Measurements from ENCODE around the gene DUSP22.
"Not testable (repeated sequence)": the region's sequence is repeated elsewhere in the genome, so short reads cannot be mapped to it uniquely, and the experiment has no call there.

Gene DUSP22

DNA sequence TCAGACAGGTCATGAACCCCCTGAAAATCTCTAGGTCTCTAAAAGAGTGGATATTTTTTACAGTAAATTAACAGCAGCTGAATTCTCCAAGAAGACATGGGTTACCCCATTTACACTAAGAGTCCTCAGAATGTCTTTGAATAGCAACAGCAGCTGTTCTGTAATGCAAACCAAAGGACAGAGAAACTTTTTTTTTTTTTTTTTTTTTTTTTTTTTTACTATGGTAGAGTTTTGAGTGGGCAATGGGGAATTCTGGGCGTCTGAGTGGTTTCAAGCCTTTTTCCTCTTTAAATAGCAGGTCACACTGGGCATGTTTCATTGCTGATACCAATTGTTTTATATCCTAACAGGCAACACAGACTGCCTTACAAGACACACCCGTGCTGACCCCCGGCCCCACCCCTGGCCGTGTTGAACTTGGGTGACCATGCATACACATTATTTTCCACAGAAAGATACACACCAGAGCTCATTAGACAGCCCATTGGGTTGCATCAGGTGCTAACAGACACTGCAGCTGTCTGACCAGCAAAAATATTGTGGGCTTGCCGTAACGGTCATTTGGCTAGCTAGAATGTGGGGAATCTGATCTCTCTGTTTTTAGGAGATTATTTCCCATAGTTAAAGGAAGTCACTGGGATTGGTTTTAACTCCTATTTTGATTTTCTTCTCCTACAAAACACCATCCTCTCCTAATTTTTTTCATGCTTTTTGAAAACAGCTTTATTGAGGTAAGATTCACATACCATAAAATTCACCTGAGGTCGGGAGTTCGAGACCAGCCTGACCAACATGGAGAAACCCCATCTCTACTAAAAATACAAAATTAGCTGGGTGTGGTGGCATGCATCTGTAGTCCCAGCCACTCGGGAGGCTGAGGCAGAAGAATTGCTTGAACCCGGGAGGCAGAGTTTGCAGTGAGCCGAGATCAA, 72.6 kb downstream of the DUSP22 start:
- DNase-seq (ENCODE audit: low read depth, low spot score), result no peak

DNA sequence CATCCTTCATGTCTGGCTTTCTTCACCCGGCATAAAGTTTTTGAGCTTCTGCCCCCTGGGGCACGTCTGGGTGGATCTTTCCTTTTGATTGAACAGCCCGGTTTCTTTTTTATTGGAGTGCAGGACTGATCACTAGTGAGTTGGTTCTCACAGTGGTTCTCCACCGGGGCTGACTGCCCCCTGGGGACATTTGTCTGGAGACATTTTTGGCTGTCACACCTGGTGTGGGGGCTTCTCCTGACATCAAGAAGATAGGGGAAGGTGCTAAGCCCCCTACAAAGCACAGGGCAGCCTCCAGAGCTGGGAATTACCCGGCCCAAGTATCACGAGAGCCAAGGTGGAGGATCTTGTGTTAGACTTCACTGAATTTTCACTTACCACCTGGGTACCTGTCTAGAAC, 73.5 kb downstream of the DUSP22 start:
- no peak for DNase-seq (ENCODE audit: low read depth, low spot score)

DNA sequence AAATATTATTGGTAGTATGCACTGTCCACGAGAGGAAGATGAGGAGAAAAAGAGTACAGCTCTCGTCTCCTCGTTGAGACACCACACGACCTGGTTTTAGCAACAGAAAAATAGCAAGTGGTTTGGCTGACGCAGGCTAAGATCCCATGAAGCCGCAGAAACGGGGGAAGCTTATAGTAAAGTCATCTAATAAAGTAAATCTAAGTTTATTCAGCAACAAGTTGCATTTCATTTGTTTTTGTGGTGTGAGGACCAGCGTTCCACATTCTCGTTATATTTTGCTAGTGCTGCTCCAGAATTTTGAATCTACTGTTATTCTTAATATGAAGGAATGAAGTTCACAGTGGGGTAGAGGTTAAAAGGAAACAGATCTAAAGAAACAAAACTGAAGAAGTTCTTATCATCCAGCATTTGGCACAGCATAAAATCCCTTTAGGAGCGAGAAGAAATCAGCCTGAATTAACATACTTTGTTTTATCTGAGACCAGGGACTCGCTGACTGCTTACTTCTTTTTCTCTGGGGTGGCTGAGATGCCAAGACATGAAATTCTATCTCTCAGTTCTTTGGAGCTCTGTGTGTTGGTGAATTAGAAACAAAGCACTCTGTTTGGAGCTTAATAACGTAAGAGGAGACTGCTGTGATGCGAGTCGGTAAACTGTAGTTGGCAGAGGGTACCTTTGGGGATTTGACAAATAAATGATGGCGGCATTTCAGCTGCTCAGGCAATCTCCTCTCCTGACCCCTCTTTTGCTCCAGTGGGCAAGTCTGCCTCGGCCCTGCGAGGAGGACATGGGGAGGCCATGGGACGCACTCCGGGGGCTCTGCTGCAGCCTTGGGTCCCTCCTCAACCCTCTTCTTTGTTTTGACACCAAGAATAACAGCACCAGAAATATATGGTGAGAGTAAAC, 74.4 kb downstream of the DUSP22 start:
- no peak for DNase-seq (ENCODE audit: low read depth, low spot score)

DNA sequence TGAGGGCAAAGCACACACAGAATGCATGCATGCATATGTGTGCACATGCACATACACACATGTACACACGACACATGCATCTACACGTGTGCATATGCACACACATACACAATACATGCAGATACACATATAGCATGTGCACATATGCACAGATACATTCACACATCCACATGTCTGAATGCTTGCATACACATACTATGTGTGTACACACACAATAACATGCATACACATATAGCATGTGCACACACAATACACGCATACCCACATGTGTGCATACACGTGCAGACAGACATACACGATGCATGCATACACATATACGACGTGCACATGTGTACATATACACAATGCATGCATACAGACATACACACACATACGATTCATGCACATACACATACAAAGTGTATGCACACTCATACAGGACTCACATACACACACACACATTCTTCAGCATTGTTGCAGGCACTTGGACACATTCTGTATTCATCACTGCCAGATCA, 75.1 kb downstream of the DUSP22 start:
- no peak for DNase-seq (ENCODE audit: low read depth, low spot score)

DNA sequence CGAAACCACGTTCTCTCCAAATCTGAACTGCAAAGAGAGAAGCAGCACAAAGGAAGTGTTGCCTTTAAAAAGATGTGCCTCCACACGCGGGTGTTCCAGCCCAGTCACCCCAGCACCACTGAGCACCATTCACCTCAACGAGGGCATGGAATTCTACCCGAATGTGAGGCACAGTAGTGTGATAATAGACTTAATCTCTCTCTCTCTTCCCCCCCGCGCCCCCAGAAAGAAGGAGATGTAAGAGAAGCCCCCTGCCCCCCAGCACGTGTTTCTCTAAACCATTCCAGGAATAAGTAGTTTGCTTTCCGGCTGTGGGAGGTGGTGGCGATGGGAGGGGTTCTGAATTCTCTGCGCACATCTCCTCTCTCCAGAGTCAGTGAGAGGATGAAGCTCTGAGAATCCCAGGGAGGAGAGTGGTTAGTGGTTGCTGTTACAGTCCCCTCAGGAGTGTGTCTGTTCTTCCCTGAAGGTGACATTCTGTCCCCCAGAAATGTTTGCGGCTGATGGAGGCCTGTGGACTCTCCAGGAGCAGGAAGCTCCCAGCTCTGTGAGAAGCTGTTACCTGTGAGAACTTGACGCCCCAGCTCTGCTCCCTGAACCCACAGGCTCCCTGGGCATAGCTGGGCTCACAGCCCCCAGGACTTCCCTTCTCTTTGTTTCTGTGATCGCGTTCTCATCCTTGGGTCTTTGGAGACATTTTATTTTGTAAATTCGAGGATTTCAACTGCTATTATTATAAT, 75.8 kb downstream of the DUSP22 start:
- DNase-seq (ENCODE audit: low read depth, low spot score), result no peak

DNA sequence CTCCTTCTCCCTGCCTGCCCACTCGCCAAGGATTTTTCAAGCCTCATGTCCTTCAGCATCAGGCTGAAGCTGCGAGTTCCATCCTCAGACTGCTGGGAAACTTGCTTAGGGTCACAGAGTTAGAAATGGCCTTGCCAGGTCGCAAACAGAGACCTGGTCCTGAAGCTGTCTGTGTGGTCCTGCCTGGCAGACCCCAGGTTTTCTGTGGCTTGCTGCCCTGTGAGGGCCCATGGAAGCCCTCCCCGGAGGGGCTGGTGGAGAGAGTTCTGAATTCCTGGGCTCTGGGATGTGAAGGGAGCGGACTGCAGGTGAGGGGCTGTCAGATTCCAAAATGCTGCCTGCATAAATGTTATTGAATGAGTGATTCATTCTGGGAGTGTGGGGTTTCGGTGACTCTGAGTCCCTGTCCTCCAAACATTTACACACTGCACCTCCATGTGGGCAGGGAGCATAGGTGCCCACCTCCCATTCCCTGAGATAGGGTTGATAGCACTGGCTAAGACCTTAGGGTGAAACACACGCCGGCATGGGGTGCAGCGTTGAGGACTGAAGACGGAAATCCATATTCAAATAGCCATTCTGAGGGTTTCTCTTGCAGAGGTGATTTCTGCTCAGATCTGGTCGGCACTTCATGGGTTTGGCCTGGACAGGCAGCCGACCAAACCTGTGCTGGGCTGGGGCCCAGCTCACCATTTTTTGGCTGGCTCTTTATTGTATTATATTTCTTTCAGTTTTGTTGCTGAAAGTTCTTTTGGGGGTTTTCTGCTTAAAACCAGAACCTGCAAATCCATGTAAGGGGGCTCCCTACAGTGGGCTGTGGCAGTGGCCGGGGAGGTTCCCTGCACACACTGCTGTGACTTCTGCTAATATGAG, 77.5 kb downstream of the DUSP22 start:
- no peak for DNase-seq (ENCODE audit: low read depth, low spot score)

DNA sequence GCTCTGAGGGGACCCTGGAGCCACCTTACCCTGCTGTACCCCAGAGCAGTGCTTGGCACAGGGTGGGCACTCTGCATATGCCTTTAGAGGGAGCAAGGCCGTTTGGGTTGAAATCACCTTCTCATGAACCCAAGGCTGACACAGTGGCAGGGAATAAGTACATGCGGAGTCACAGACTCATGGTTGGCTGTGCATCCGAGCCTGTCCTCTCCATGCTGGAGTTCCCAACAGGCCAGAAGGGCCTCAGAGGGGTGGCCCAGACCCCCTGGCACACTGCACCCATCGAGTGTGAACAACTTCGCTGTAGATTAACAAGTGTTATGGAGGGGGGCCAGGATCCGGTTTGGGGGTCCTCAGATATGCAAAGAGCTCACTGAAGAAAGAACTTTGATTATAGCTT, 78.3 kb downstream of the DUSP22 start:
- DNase-seq (ENCODE audit: low read depth, low spot score), result no peak

DNA sequence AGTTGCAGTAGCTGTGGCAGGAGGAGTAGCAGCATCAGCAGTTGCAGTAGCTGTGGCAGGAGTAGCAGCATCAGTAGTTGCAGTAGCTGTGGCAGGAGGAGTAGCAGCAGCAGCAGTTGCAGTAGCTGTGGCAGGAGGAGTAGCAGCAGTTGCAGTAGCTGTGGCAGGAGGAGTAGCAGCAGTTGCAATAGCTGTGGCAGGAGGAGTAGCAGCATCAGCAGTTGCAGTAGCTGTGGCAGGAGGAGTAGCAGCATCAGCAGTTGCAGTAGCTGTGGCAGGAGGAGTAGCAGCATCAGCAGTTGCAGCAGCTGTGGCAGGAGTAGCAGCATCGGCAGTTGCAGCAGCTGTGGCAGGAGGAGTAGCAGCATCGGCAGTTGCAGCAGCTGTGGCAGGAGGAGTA, 79.6 kb downstream of the DUSP22 start:
- DNase-seq (ENCODE audit: low read depth, low spot score), result not testable (repeated sequence)

DNA sequence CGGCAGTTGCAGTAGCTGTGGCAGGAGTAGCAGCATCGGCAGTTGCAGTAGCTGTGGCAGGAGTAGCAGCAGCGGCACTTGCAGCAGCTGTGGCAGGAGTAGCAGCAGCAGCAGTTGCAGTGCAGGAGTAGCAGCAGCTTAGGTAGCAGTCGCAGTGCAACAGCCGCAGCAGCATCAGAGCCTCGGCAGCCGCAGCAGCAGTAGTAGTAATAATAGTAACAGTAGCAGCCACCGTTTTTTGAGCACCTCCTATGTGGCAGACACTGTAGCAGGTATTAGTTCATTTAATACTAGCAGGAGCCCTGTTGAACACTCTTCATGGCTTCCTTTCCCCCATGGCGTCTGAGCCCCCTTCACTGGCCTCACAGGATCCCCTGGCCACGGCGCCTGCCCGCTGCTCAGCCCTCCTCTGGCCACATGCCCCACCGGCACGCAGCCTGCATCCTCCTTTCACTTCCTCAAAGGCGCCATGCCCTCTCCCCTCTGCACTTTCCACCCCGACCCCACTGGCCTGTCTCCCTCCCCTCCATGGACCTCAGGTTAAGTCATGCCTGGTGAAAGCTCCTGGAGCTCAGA, 80.1 kb downstream of the DUSP22 start:
- DNase-seq (ENCODE audit: low read depth, low spot score), result no peak

DNA sequence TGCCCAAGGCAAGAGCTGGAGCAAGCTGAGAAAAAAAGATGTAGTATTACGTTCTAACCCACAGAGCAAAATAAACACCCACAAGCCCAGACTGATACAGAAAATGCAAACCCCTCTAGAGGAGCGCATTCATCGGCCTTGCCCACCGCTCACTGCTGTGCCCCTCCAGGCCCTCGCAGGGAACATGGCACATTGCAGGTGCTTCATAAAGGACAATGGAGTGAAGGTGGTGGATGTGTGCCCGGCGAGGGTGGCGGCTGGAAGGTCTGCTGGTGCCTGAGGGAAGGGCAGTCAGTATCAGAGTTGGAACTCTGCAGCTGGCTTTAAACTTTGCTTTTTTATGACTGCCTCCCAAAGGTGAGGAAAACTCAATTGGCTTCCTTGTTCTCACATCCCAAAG, 80.7 kb downstream of the DUSP22 start:
- DNase-seq (ENCODE audit: low read depth, low spot score), result no peak

DNA sequence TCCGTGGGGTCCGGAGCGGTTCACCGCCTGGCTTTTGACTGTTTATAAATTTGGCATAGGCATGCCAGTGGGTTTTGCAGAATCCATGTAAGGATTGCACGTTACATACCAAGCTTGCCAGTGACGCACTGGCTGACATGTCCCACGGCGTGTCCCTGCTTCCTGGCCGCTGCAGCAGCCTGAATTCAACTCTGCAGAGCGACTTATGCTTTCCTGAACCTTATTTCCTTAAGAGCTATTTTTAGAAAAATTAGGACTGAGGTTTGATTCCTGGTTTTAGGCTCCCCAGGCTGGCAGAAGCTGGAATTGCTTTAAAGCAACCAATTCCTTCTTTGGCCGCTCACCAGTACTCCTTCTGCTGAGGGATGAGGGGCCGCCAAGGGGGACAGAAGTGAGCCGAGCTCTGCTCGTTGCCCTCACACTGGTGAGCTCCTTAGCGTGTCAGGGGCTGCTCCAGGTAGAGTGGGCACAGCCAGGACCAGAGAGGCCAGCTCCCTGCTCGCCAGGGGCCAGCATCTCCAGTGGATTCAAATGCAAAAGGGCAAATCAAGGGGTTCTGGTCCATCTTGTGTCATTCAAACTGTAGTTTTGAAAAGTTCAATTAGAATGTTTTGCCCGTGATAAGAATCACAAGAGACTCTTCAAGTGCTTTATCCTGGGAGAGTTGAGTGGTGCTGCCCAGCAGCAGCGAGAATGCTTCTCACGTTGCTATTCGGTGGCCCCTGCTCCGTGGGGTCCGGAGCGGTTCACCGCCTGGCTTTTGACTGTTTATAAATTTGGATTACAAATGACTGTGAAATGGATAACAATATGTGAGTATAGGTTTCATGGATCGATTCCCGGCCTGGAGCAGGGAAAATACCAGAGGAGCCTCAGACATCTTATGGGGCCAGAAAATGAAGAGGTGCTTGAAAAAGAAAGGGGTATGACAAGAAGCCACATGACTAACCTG, 81.8 kb downstream of the DUSP22 start:
- no peak for DNase-seq (ENCODE audit: low read depth, low spot score)

DNA sequence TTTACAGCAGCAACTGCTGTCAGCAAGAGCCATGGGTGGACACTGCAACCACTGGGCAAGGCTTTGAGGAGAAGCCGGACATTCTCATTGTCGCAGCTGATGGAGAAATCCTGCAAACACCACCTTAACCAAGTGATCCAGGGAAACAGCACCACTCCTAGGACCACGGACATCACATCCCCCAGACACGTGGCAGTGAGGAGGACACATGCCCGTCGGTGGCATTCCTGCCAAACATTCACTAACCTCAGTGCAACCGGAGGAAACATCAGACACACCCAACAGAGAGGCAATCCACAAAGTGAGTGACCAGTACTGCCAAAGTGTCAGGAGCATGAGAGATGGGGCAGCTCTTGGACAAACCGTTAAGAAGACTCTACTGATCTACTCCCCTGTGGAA, 82.7 kb downstream of the DUSP22 start:
- DNase-seq (ENCODE audit: low read depth, low spot score), result no peak

DNA sequence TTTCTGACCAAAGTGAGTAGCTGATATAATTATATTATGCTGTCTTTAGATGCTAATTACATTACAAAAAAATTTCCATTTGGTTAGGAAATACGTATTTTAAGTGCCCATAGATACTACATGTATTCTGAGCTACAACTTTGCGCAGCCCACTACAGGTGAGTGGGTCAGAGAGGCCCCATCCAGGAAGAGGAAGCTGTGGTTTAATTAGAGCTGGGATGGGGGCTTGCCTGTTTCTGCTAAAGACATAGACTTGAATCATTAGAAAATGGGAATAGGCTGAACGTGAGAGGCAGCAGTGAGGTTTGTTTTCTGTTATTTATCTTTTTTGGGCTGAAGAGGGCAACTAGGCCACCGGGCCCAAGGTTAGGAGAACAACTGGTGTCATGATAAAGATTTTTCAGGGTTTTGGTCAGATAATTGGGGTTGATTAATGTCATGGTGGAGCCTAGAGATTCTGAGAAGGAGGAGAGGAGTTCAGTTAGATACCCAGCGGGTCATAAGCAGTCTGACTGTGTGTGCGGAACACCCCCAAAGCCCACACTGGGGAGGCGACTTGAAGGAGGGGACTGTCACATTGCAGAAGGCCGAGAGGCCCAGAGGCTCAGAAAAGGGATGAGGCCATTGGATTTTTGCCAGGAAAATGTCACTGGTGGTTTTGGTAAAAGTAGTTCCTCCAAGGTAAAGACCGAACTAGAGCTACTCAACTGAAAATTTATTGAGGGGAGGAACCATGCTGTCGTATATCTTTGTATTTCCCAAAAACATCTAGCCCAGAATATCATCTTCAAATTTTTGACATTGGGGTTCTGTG, 84.7 kb downstream of the DUSP22 start:
- no peak for DNase-seq (ENCODE audit: low read depth, low spot score)

DNA sequence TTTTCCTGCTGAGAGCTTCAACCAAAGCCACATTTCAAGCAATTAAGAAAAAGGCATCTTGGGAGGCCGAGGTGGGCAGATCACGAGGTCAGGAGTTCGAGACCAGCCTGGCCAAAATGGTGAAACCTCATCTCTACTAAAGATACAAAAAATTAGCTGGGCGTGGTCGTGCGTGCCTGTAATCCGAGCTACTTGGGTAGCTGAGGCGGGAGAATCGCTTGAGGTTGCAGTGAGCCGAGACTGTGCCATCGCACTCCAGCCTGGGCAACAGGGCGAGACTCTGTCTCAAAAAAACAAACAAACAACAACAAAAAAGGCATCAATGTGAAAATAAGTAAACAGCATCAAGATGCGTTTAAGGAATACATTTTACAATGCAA, 85.3 kb downstream of the DUSP22 start:
- DNase-seq (ENCODE audit: low read depth, low spot score), result not testable (repeated sequence)

DNA sequence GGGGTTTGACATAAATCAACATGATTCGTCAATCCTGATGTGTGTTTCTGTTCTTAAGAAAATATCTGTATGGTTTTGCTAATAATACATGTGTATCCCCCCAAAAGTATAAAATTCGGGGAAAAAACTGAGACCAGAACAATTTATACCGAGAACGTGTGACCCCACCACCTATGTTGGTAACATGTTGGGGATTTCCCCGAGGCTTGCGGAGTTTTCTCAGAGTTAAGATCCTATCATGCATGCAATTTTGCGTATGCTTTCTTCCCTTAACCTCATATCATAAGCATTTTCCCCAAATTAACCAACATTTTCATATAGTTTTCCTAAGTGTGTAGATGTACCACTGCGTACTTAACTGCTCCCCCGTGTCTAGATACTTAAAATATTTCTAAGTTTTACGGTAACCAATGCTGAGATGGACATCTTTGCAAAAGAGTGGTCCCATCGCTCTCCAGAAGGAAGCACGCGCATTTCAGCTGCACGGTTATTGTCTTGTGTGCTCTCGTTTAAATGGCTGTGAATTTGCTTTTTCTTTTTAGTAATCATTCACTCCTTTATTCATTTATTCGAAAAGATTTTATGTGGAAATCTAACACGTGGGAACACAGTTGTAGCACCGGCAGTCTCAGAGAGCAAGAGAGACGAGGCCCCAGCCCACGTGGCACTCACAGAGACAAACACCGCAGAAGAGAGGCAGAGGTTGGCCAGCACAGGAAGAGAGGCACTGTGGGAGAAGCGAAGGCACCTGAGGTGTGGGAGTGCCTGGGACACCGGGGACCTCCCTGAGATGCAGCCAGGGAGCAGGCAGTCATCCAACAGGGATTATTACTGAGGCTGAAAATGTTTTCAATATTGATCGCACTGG, 86.0 kb downstream of the DUSP22 start:
- DNase-seq (ENCODE audit: low read depth, low spot score), result no peak

DNA sequence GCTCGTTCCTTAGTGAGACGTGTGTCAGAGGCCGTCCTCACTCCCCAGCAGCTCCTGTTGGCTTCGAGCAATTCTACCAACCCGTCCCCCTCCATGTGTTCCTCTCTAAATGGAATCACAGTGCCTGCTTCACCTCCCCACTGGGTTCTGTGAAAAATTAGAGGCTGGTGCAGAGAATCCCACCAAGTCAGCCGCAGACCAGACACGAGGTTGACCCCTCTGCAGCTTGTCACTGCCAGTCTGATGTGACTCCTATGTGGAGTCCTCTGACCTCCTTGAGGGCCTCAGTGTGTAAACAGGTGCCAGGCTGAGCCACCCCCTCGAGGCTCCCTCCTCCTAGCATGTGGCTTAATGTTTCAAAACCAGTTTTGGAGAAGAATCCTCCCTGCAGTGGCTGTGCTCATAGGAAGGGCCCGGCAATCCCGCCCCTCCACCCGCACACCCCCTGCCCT, 86.7 kb downstream of the DUSP22 start:
- no peak for DNase-seq (ENCODE audit: low read depth, low spot score)

Data from ELF-1 (cell line).